ENCODE data around the gene PCK2.

The PCK2 gene

GRCh38 chr14:24110523-24110922 lies 16.4 kb downstream of the PCK2 start:
- no peak overlapping the region for H3K27ac ChIP-seq
- no peak for TF ChIP-seq ZFX (IDR thresholded peaks at IDR 0.05)
- no peak for TF ChIP-seq CTCF (conservative IDR thresholded peaks at IDR 0.05)

- peak overlapping the region; percentile 97 for H3K27ac ChIP-seq
- TF ChIP-seq ZFX (IDR thresholded peaks at IDR 0.05) (no peak), CTCF (conservative IDR thresholded peaks at IDR 0.05) (no peak)
Observed at GRCh38 chr14:24113379-24113800, 19.3 kb downstream of the PCK2 start.

GRCh38 chr14:24113801-24114531 lies 19.9 kb downstream of the PCK2 start:
- TF ChIP-seq ZFX (IDR thresholded peaks at IDR 0.05) (peak; percentile 79; the same call in 1 of the 2 replicates), CTCF (conservative IDR thresholded peaks at IDR 0.05) (no peak)
- H3K27ac ChIP-seq: peak overlapping the region; percentile 97

GRCh38 chr14:24114532-24115421 lies 20.7 kb downstream of the PCK2 start, which contains the start of the genes DCAF11 and NRL:
DCAF11 (plus strand) TSS chr14:24114777; CDS start chr14:24115595, 818 bp downstream.
NRL (minus strand) TSS chr14:24114949; CDS start chr14:24082848, 32,101 bp downstream.
- TF ChIP-seq CTCF (conservative IDR thresholded peaks at IDR 0.05) (no peak), ZFX (IDR thresholded peaks at IDR 0.05) (no peak)
- peak within 1 kb of the TSS; percentile 97 for H3K27ac ChIP-seq

GRCh38 chr14:24115422-24116127 lies 21.5 kb downstream of the PCK2 start:
- H3K27ac ChIP-seq: peak overlapping the region; percentile 97
- TF ChIP-seq ZFX (IDR thresholded peaks at IDR 0.05): no peak
- no peak for TF ChIP-seq CTCF (conservative IDR thresholded peaks at IDR 0.05)

GRCh38 chr14:24116128-24116814 lies 22.2 kb downstream of the PCK2 start:
- H3K27ac ChIP-seq: peak overlapping the region; percentile 97; the same call in 1 of the 2 replicates

More at GRCh38 chr14:24116128-24116814, 22.2 kb downstream of the PCK2 start:
- TF ChIP-seq CTCF (conservative IDR thresholded peaks at IDR 0.05) (no peak), ZFX (IDR thresholded peaks at IDR 0.05) (no peak)
